Coronary artery (tissue), 2 donors: ENCODE results near the gene KRT5.

ENCODE experiments used
- DNase-seq: peaks from one replicate; pipeline ENCODE4 v3.0.0-alpha.2; 2017; ENCODE audit warnings: low spot score
- H3K27ac ChIP-seq, 2 donors: fragments of 200-600 bp; sonication (generic); one replicate each; pipeline ENCODE4 v1.5.1; 2016 to 2019
- H3K4me3 ChIP-seq: fragments of 200-600 bp; sonication (generic); 2 replicates; pipeline ENCODE4 v1.5.1; 2016; ENCODE audit warnings: mild to moderate bottlenecking, moderate library complexity
- TF ChIP-seq, protein P1 (sequence below): fragments of 200-600 bp; sonication (generic); IDR thresholded peaks from one replicate; pipeline ENCODE4 v1.5.1; 2019; ENCODE audit warnings: antibody characterized with exemption

KRT5 gene

DNA sequence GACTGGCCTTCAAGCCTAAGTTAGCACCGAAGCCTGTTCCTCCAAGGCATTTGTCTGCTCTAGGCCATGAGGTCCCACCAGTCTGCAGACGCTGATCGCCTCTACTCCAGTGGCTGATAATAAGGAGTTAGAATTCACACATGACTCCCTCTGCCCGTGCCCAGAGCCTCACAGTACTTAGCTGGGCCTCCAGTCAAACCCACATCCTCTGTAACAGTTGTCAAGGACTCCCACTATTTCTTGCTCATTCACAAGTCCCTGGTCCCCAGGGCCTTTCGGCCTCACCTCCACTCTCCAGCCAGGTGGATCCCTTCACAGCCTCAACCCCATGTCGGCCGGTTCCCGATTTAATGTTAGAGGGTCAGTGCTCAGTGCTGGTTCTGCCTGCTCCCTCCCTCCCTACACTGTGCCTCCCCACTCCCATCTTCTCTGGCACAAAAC is 6.3 kb upstream of the KRT5 start:
- H3K27ac ChIP-seq = no peak overlapping the region
- DNase-seq = peak; percentile 66
- TF ChIP-seq, protein P1, sequence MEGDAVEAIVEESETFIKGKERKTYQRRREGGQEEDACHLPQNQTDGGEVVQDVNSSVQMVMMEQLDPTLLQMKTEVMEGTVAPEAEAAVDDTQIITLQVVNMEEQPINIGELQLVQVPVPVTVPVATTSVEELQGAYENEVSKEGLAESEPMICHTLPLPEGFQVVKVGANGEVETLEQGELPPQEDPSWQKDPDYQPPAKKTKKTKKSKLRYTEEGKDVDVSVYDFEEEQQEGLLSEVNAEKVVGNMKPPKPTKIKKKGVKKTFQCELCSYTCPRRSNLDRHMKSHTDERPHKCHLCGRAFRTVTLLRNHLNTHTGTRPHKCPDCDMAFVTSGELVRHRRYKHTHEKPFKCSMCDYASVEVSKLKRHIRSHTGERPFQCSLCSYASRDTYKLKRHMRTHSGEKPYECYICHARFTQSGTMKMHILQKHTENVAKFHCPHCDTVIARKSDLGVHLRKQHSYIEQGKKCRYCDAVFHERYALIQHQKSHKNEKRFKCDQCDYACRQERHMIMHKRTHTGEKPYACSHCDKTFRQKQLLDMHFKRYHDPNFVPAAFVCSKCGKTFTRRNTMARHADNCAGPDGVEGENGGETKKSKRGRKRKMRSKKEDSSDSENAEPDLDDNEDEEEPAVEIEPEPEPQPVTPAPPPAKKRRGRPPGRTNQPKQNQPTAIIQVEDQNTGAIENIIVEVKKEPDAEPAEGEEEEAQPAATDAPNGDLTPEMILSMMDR = no peak

DNA sequence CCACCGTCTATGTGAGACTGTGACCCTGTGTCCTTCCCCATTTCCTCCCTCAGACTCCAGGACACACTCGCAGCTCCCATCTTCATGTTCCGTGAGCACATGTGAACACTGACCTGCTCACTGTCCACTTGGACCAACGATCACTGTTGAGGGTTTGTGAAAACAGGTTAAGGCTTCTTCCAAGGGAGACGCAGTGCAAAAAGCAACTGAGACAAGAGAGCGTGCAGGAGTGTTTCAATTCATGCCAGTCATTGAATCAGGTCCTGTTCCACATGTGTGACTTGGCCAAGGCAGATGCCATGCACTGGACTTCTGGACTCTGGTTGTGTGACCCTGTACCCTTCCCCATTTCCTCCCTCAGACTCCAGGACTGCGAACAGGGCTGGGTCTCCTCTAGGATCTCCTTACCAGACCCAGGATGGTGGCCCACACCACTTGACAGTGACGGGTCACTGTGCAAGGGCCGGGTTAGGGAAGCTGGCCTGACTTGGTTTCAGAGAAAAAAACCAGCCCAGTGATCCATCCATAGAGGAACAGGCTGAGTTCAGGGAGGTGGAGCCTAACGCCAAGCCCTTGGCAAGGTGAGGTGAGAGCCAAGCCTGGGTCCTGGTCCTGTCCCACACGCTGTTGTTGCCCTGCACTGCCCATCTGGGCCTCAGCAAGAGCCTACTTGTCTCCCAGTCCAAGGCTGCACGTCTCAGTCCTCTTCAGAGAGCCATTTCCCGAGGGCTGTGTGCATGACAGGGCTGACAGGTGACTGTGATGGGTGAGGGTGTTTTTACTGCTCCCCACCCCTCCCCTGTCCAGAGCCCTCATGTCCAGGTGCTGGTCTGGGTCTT is 5.7 kb upstream of the KRT5 start:
- TF ChIP-seq, protein P1 = no peak
- H3K27ac ChIP-seq = no peak overlapping the region
- no peak overlapping the region for H3K4me3 ChIP-seq
- DNase-seq = peak; percentile 59

More for the DNA sequence above, 6.3 kb upstream of the KRT5 start:
- H3K4me3 ChIP-seq = no peak overlapping the region

DNA sequence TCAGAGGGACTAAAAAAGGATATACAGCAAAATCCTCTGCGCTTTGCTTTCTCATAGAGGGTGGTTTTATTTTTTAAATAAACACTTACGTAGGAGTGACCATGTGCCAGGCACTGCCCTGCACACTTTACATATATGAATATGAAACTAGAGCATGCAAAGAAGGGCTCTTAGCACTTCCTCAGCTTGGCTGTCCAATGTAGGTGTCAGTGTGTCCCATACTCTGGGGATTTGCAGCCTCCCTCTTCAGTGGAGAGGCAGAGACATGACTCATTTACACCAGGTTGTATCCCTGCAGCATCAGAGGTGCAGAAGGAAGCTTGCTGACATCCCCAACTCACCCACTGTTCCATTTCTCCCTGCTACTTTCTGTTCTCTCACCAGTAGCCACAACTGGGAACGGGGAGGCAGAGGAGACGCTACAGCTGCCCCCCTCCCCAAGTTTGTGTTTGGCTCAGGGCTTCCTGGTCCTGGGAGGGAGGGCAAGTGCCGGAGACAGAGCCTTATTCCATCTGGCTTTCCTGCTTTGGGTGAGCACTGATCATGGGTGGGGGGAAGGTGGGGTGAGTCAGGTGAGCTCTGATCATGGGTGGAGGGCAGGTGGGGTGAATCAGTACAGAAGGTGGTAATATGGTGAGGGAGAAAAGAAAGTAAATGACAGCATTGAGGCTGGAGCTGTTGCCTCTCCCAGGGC is 4.9 kb upstream of the KRT5 start:
- TF ChIP-seq, protein P1 = no peak
- no peak overlapping the region for H3K27ac ChIP-seq
- H3K4me3 ChIP-seq = no peak overlapping the region
- DNase-seq = peak; percentile 33

GRCh38 chr12:52524241-52524897 is 4.2 kb upstream of the KRT5 start:
- TF ChIP-seq, protein P1 = no peak
- Histone ChIP-seq H3K27ac (no peak overlapping the region), H3K4me3 (no peak overlapping the region)
- DNase-seq = peak; percentile 35

GRCh38 chr12:52523824-52524223 is 3.6 kb upstream of the KRT5 start:
- no peak overlapping the region for H3K4me3 ChIP-seq
- no peak overlapping the region for H3K27ac ChIP-seq
- TF ChIP-seq, protein P1 = no peak
- peak; percentile 19 for DNase-seq

- TF ChIP-seq, protein P1 = no peak
- DNase-seq = peak; percentile 53
- H3K4me3 ChIP-seq = no peak overlapping the region
- no peak overlapping the region for H3K27ac ChIP-seq
These were observed 2.3 kb upstream of the KRT5 start for GRCh38 chr12:52522346-52523011.
